Neutrophil (primary cell): Measurements from ENCODE around the gene DLK1.

Source experiments
- H3K27ac ChIP-seq: fragments of 200-600 bp; sonication (generic); 2 replicates; pipeline ENCODE4 v1.5.1; 2016; ENCODE audit warnings: mild to moderate bottlenecking, moderate library complexity
- H3K27me3 ChIP-seq: fragments of 200-600 bp; sonication (generic); 2 replicates; pipeline ENCODE4 v1.6.0; 2016; ENCODE audit warnings: mild to moderate bottlenecking
- H3K36me3 ChIP-seq: fragments of 200-600 bp; sonication (generic); 2 replicates; pipeline ENCODE4 v1.5.1; 2017
- H3K4me1 ChIP-seq, 2 experiments: fragments of 200-600 bp in 1 of 2; sonication (generic) in 1 of 2; 1 replicate in 1 of 2; 2 replicates in 1 of 2; pipeline versions ENCODE4 v1.5.1 to v1.6.1; 2013 to 2016; ENCODE audit warnings: low read depth in 1 of 2, low read length in 1 of 2, mild to moderate bottlenecking in 1 of 2, moderate library complexity in 1 of 2; ENCODE audit not compliant: control insufficient read depth in 1 of 2, insufficient read depth in 1 of 2
- H3K4me3 ChIP-seq, 2 experiments: fragments of 200-600 bp in 1 of 2; sonication (generic) in 1 of 2; 1 replicate in 1 of 2; 2 replicates in 1 of 2; pipeline ENCODE4 v1.5.1; 2013 to 2016; ENCODE audit warnings: low read depth in 1 of 2, low read length in 1 of 2, mild to moderate bottlenecking in 1 of 2, moderate library complexity in 1 of 2
- H3K9me3 ChIP-seq: fragments of 200-600 bp; sonication (generic); 2 replicates; pipeline ENCODE4 v1.5.1; 2016
- CTCF ChIP-seq: fragments of 200-600 bp; sonication (generic); IDR thresholded peaks from 2 replicates; pipeline ENCODE4 v1.5.1; 2016; ENCODE audit warnings: antibody characterized with exemption

The DLK1 gene

GRCh38 chr14:100779691-100780080 lies 53.0 kb downstream of the DLK1 start:
- no peaks in the 10 kb centered on the region for H3K4me1 ChIP-seq
- TF ChIP-seq CTCF = no peak
- H3K27me3 ChIP-seq = no peaks in the 10 kb centered on the region
- no peaks in the 10 kb centered on the region for H3K9me3 ChIP-seq
- no peaks in the 10 kb centered on the region for H3K36me3 ChIP-seq
- H3K4me3 ChIP-seq = no peak overlapping the region
- no peak overlapping the region for H3K27ac ChIP-seq

- Histone ChIP-seq H3K4me1 (no peaks in the 10 kb centered on the region), H3K4me3 (no peak overlapping the region), H3K27me3 (no peaks in the 10 kb centered on the region), H3K27ac (no peak overlapping the region), H3K9me3 (no peaks in the 10 kb centered on the region), H3K36me3 (no peaks in the 10 kb centered on the region)
- TF ChIP-seq CTCF = no peak
Measured at GRCh38 chr14:100780246-100780645, 53.6 kb downstream of the DLK1 start.

GRCh38 chr14:100780646-100781355 lies 54.1 kb downstream of the DLK1 start:
- Histone ChIP-seq H3K27ac (no peak overlapping the region), H3K36me3 (no peaks in the 10 kb centered on the region), H3K4me3 (no peak overlapping the region), H3K9me3 (no peaks in the 10 kb centered on the region), H3K27me3 (no peaks in the 10 kb centered on the region), H3K4me1 (no peaks in the 10 kb centered on the region)
- no peak for TF ChIP-seq CTCF

GRCh38 chr14:100781952-100782351 lies 55.3 kb downstream of the DLK1 start:
- H3K4me3 ChIP-seq = no peak overlapping the region
- no peak overlapping the region for H3K27ac ChIP-seq
- H3K4me1 ChIP-seq = no peaks in the 10 kb centered on the region
- no peaks in the 10 kb centered on the region for H3K9me3 ChIP-seq
- no peaks in the 10 kb centered on the region for H3K36me3 ChIP-seq
- no peaks in the 10 kb centered on the region for H3K27me3 ChIP-seq
- TF ChIP-seq CTCF = no peak

- no peaks in the 10 kb centered on the region for H3K27me3 ChIP-seq
- no peak overlapping the region for H3K4me3 ChIP-seq
- TF ChIP-seq CTCF = no peak
- no peak overlapping the region for H3K27ac ChIP-seq
- no peaks in the 10 kb centered on the region for H3K9me3 ChIP-seq
- H3K4me1 ChIP-seq = no peaks in the 10 kb centered on the region
- H3K36me3 ChIP-seq = no peaks in the 10 kb centered on the region
Measured at GRCh38 chr14:100782516-100783320, 56.0 kb downstream of the DLK1 start.
